ENCODE results near the gene CRAT. TPM values are rescaled to one million over a fixed set of nuclear protein-coding genes. Genes with fewer than 3 reads are reported as not detected.

Gene CRAT
- polyA plus RNA-seq, 1 donor (not counting 4 experiments of a cell fraction or from before 2014, with no cell fraction given) = 6.5 TPM

GRCh38 chr9:129095170-129095667, 15.4 kb downstream of the CRAT start:
- Histone ChIP-seq H3K9me3 (ENCODE audit: control insufficient read depth, low read depth, low read length) (no peaks in the 10 kb centered on the region), H3K79me2 (ENCODE audit: control insufficient read depth, insufficient read depth, low read length) (no peaks in the 10 kb centered on the region), H3K36me3 (ENCODE audit: control insufficient read depth in 2 of 2, extremely low read depth in 1 of 2, insufficient read depth in 2 of 2, low read length in 2 of 2) (peaks cover 2 to 4% of the 10 kb centered on the region in 2 experiments), H3K4me3 (ENCODE audit: control insufficient read depth in 2 of 3, extremely low read depth in 1 of 3, insufficient read depth in 2 of 3, low read depth in 1 of 3, low read length in 3 of 3) (no peak overlapping the region), H3K9me1 (ENCODE audit: control insufficient read depth, extremely low read depth, insufficient read depth, low read length) (no peaks in the 10 kb centered on the region), H3K27ac (ENCODE audit: control insufficient read depth, insufficient read depth, low read length) (no peak overlapping the region), H3K4me2 (ENCODE audit: control insufficient read depth, extremely low read depth, insufficient read depth, low read depth, low read length) (no peak overlapping the region), H2AFZ (ENCODE audit: control insufficient read depth, low read length) (no peak overlapping the region), H3K4me1 (ENCODE audit: control insufficient read depth, extremely low read depth, insufficient read depth, low read length) (peaks cover 7% of the 10 kb centered on the region), H4K20me1 (ENCODE audit: control insufficient read depth, extremely low read depth, insufficient read depth, low read length) (no peaks in the 10 kb centered on the region), H3K27me3 (ENCODE audit: control insufficient read depth, extremely low read depth, insufficient read depth, low read length) (no peaks in the 10 kb centered on the region), H3K9ac (ENCODE audit: control insufficient read depth, extremely low read depth, insufficient read depth, low read length) (no peak overlapping the region)
- DNase-seq (ENCODE audit: low read depth, low spot score) = no peak
- FAIRE-seq = no peak
- TF ChIP-seq EZH2 (IDR thresholded peaks at IDR 0.05; ENCODE audit: low read length) (no peak), CTCF (optimal IDR thresholded peaks at IDR 0.05 in 1 of 3, IDR thresholded peaks at IDR 0.05 in 1 of 3, conservative IDR thresholded peaks at IDR 0.05 in 1 of 3; ENCODE audit: extremely low read depth in 1 of 3, insufficient read depth in 2 of 3, low read length in 3 of 3) (no peak)
- dilution Hi-C loops (cut with MboI; ENCODE audit: extremely low pct_ligation_motif_present, low sequenced_read_pairs) = no loop called here

GRCh38 chr9:129094387-129095169, 16.0 kb downstream of the CRAT start:
- peaks cover 7% of the 10 kb centered on the region for H3K4me1 ChIP-seq (ENCODE audit: control insufficient read depth, extremely low read depth, insufficient read depth, low read length)
- H3K9ac ChIP-seq (ENCODE audit: control insufficient read depth, extremely low read depth, insufficient read depth, low read length) = no peak overlapping the region
- no peaks in the 10 kb centered on the region for H3K9me3 ChIP-seq (ENCODE audit: control insufficient read depth, low read depth, low read length)
- no peaks in the 10 kb centered on the region for H3K27me3 ChIP-seq (ENCODE audit: control insufficient read depth, extremely low read depth, insufficient read depth, low read length)
- H3K36me3 ChIP-seq (ENCODE audit: control insufficient read depth in 2 of 2, extremely low read depth in 1 of 2, insufficient read depth in 2 of 2, low read length in 2 of 2) = peaks cover 4 to 6% of the 10 kb centered on the region in 2 experiments
- H3K4me2 ChIP-seq (ENCODE audit: control insufficient read depth, extremely low read depth, insufficient read depth, low read depth, low read length) = no peak overlapping the region
- no peaks in the 10 kb centered on the region for H3K9me1 ChIP-seq (ENCODE audit: control insufficient read depth, extremely low read depth, insufficient read depth, low read length)
- no peak overlapping the region for H3K27ac ChIP-seq (ENCODE audit: control insufficient read depth, insufficient read depth, low read length)
- dilution Hi-C loops (cut with MboI; ENCODE audit: extremely low pct_ligation_motif_present, low sequenced_read_pairs) = no loop called here
- H2AFZ ChIP-seq (ENCODE audit: control insufficient read depth, low read length) = no peak overlapping the region
- DNase-seq (ENCODE audit: low read depth, low spot score) (no peak), FAIRE-seq (no peak)
- no peaks in the 10 kb centered on the region for H4K20me1 ChIP-seq (ENCODE audit: control insufficient read depth, extremely low read depth, insufficient read depth, low read length)
- no peak overlapping the region for H3K4me3 ChIP-seq (ENCODE audit: control insufficient read depth in 2 of 3, extremely low read depth in 1 of 3, insufficient read depth in 2 of 3, low read depth in 1 of 3, low read length in 3 of 3)
- no peaks in the 10 kb centered on the region for H3K79me2 ChIP-seq (ENCODE audit: control insufficient read depth, insufficient read depth, low read length)
- TF ChIP-seq EZH2 (IDR thresholded peaks at IDR 0.05; ENCODE audit: low read length) (no peak), CTCF (optimal IDR thresholded peaks at IDR 0.05 in 1 of 3, IDR thresholded peaks at IDR 0.05 in 1 of 3, conservative IDR thresholded peaks at IDR 0.05 in 1 of 3; ENCODE audit: extremely low read depth in 1 of 3, insufficient read depth in 2 of 3, low read length in 3 of 3) (no peak)

Measured in keratinocyte (primary cell).